HG02852 (cell line): ENCODE results near the gene JCAD.

ENCODE experiments used
- ATAC-seq: cut with Tn5 transposase; IDR thresholded peaks from one replicate; pipeline ENCODE4 v1.9.1; 2021; ENCODE audit warnings: mild to moderate bottlenecking, moderate library complexity; ENCODE audit not compliant: unreplicated experiment

Gene JCAD

GRCh38 chr10:30073045-30073766, 13.8 kb upstream of the JCAD start:
- no peak for ATAC-seq

GRCh38 chr10:30072068-30072467, 12.7 kb upstream of the JCAD start:
- ATAC-seq, result no peak

GRCh38 chr10:30070001-30070685, 10.8 kb upstream of the JCAD start:
- ATAC-seq, result no peak

GRCh38 chr10:30068492-30069223, 9.3 kb upstream of the JCAD start:
- no peak for ATAC-seq

GRCh38 chr10:30063099-30063498, 3.7 kb upstream of the JCAD start:
- ATAC-seq, result no peak

GRCh38 chr10:30062582-30062981, 3.2 kb upstream of the JCAD start:
- no peak for ATAC-seq

- ATAC-seq, result no peak
These were observed 2.7 kb upstream of the JCAD start for GRCh38 chr10:30062090-30062489.

GRCh38 chr10:30058570-30059132, 735 bp downstream of the JCAD start:
- ATAC-seq, result no peak

GRCh38 chr10:30057894-30058556, 1.4 kb downstream of the JCAD start:
- ATAC-seq, result no peak

- ATAC-seq, result no peak
These were observed 2.0 kb downstream of the JCAD start for GRCh38 chr10:30057421-30057841.

- no peak for ATAC-seq
These were observed 2.5 kb downstream of the JCAD start for GRCh38 chr10:30056767-30057355.

GRCh38 chr10:30056281-30056680, 3.1 kb downstream of the JCAD start:
- ATAC-seq, result no peak

GRCh38 chr10:30055226-30055662, 4.1 kb downstream of the JCAD start:
- no peak for ATAC-seq

- ATAC-seq, result no peak
These were observed 7.3 kb downstream of the JCAD start for GRCh38 chr10:30052062-30052461.

- no peak for ATAC-seq
These were observed 8.2 kb downstream of the JCAD start for GRCh38 chr10:30051220-30051619.

GRCh38 chr10:30050411-30050810, 9.0 kb downstream of the JCAD start:
- ATAC-seq, result no peak

GRCh38 chr10:30048768-30049517, 10.4 kb downstream of the JCAD start:
- ATAC-seq, result no peak

- no peak for ATAC-seq
These were observed 11.4 kb downstream of the JCAD start for GRCh38 chr10:30047924-30048531.

GRCh38 chr10:30047430-30047829, 12.0 kb downstream of the JCAD start:
- peak; percentile 78 for ATAC-seq
